Neural progenitor cell (in vitro differentiated cells): ENCODE results near the gene SLC6A18. TPM values are rescaled to one million over a fixed set of nuclear protein-coding genes. Genes with fewer than 3 reads are reported as not detected.

Source experiments
- DNase-seq: peaks from one replicate; pipeline ENCODE4 v3.0.0-alpha.2; 2016; ENCODE audit warnings: low spot score
- H2AFZ ChIP-seq: fragments of 200-600 bp; sonication (generic); replicated peaks from 2 replicates; pipeline ENCODE4 v1.6.1; 2016; ENCODE audit warnings: antibody characterized with exemption
- H3F3A ChIP-seq: fragments of 200-600 bp; sonication (generic); 2 replicates; pipeline ENCODE4 v1.6.1; 2016; ENCODE audit warnings: antibody characterized with exemption, low read depth
- H3K27ac ChIP-seq: fragments of 200-600 bp; sonication (generic); 2 replicates; pipeline ENCODE4 v1.5.1; 2016; ENCODE audit warnings: mild to moderate bottlenecking
- H3K27me3 ChIP-seq: fragments of 200-600 bp; sonication (generic); 2 replicates; pipeline ENCODE4 v1.6.1; 2016; ENCODE audit warnings: mild to moderate bottlenecking, moderate library complexity
- H3K36me3 ChIP-seq: fragments of 200-600 bp; sonication (generic); 2 replicates; pipeline ENCODE4 v1.5.1; 2016
- H3K4me1 ChIP-seq: fragments of 200-600 bp; sonication (generic); 2 replicates; pipeline ENCODE4 v1.6.1; 2016; ENCODE audit warnings: mixed run types
- H3K4me2 ChIP-seq: fragments of 200-600 bp; sonication (generic); 2 replicates; pipeline ENCODE4 v1.6.1; 2016
- H3K4me3 ChIP-seq: fragments of 200-600 bp; sonication (generic); 2 replicates; pipeline ENCODE4 v1.5.1; 2016
- H3K79me2 ChIP-seq: fragments of 200-600 bp; sonication (generic); 2 replicates; pipeline ENCODE4 v1.6.1; 2016; ENCODE audit warnings: low read depth
- H3K9ac ChIP-seq: fragments of 200-600 bp; sonication (generic); 2 replicates; pipeline ENCODE4 v1.6.1; 2016
- H3K9me3 ChIP-seq: fragments of 200-600 bp; sonication (generic); 2 replicates; pipeline ENCODE4 v1.5.1; 2016; ENCODE audit warnings: low read depth
- H4K20me1 ChIP-seq: fragments of 200-600 bp; sonication (generic); 2 replicates; pipeline ENCODE4 v1.6.1; 2016; ENCODE audit warnings: low read depth
- H3K27ac Mint-ChIP-seq: 3 replicates; pipeline ENCODE4 v1.8.0; 2021; ENCODE audit warnings: mixed read lengths
- H3K27me3 Mint-ChIP-seq: 2 replicates; pipeline ENCODE4 v1.8.0; 2022; ENCODE audit warnings: low read depth, mild to moderate bottlenecking, inconsistent platforms, moderate library complexity, mixed read lengths; ENCODE audit not compliant: insufficient read depth
- H3K36me3 Mint-ChIP-seq: 3 replicates; pipeline ENCODE4 v1.8.0; 2021; ENCODE audit warnings: mixed read lengths
- H3K4me1 Mint-ChIP-seq: 3 replicates; pipeline ENCODE4 v1.8.0; 2021; ENCODE audit warnings: mixed read lengths
- H3K4me3 Mint-ChIP-seq: 3 replicates; pipeline ENCODE4 v1.8.0; 2021; ENCODE audit warnings: mild to moderate bottlenecking, moderate library complexity, mixed read lengths
- H3K9me3 Mint-ChIP-seq: 3 replicates; pipeline ENCODE4 v1.8.0; 2020; ENCODE audit warnings: mixed read lengths
- CTCF ChIP-seq: fragments of 200-600 bp; sonication (generic); IDR thresholded peaks from 2 replicates; pipeline ENCODE4 v1.5.1; 2017; ENCODE audit warnings: antibody characterized with exemption, mild to moderate bottlenecking
- EZH2 ChIP-seq: fragments of 200-600 bp; sonication (generic); IDR thresholded peaks from 2 replicates; pipeline ENCODE4 v1.6.1; 2017; ENCODE audit warnings: antibody characterized with exemption, mild to moderate bottlenecking, moderate library complexity
- EZH2phosphoT487 ChIP-seq: fragments of 200-600 bp; sonication (generic); IDR thresholded peaks from 2 replicates; pipeline ENCODE4 v1.6.1; 2017; ENCODE audit warnings: antibody characterized with exemption
- total RNA-seq: library from RNA; depleted of rRNA; stranded (reverse); fragments of >200 nt; gene quantifications from 2 replicates; pipeline ENCODE4 v1.2.3, GENCODE V29; 2015; ENCODE audit warnings: low replicate concordance

Gene SLC6A18
- total RNA-seq, 1 donor from 2014 or later = not detected

GRCh38 chr5:1241509-1242080 is 16.4 kb downstream of the SLC6A18 start:
- H3K36me3 Mint-ChIP-seq = no peaks in the 10 kb centered on the region
- H3K9me3 ChIP-seq = no peaks in the 10 kb centered on the region
- H3K4me1 ChIP-seq = peaks cover 5% of the 10 kb centered on the region
- H3K27me3 Mint-ChIP-seq = peaks cover 4% of the 10 kb centered on the region
- H3K27ac Mint-ChIP-seq = no peak overlapping the region
- H3K79me2 ChIP-seq = no peaks in the 10 kb centered on the region
- H3K4me3 Mint-ChIP-seq = no peak overlapping the region
- no peaks in the 10 kb centered on the region for H3K4me1 Mint-ChIP-seq
- peaks cover 18% of the 10 kb centered on the region for H4K20me1 ChIP-seq
- no peak overlapping the region for H3K27ac ChIP-seq
- H2AFZ ChIP-seq = no peak overlapping the region
- H3K27me3 ChIP-seq = peaks cover 4% of the 10 kb centered on the region
- no peaks in the 10 kb centered on the region for H3K36me3 ChIP-seq
- H3K4me3 ChIP-seq = no peak overlapping the region
- H3F3A ChIP-seq = no peaks in the 10 kb centered on the region
- TF ChIP-seq EZH2 (no peak), CTCF (no peak), EZH2phosphoT487 (no peak)
- H3K9me3 Mint-ChIP-seq = peaks cover 4% of the 10 kb centered on the region
- no peak overlapping the region for H3K9ac ChIP-seq
- H3K4me2 ChIP-seq = no peak overlapping the region
- DNase-seq = no peak

DNA sequence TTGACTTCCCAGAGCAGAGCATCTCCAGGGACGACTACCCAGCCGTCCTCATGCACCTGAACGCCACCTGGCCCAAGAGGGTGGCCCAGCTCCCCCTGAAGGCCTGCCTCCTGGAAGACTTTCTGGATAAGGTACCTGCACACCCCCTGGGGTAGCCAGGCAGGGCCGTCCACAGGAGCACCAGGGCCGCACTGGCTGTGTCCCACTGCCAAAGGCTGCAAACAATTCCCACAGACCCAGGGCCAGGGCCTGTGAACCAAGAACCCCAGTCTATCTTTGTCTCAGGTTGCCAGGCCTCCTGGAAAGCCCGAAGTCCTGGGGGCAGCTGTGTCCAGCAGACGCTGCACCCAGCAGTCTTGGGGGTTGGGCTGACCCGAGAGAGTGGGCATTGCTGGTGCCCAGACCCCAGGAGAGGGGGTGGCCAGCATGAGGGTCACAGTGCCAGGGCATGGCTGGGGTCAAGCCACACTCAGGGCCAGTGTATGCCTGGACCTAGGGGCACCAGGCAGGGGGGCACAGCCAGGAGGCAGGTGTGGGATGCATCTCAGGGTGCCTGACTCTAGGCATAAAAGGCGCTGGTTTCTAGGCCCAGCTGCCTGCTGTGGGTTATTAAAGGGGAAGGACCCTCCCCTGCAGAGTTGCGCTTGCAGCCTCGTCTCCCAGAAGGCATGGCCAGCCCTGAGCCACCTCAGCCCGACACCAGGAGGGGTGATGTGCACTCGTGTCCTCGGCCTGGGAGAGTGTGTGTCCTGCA is 17.7 kb downstream of the SLC6A18 start:
- no peak overlapping the region for H3K27ac ChIP-seq
- H3K27me3 Mint-ChIP-seq = peaks cover 4% of the 10 kb centered on the region
- H3K4me2 ChIP-seq = no peak overlapping the region
- H3F3A ChIP-seq = no peaks in the 10 kb centered on the region
- H3K79me2 ChIP-seq = no peaks in the 10 kb centered on the region
- no peaks in the 10 kb centered on the region for H3K36me3 Mint-ChIP-seq
- no peak overlapping the region for H3K27ac Mint-ChIP-seq
- H2AFZ ChIP-seq = no peak overlapping the region
- no peaks in the 10 kb centered on the region for H3K36me3 ChIP-seq
- peaks cover 2% of the 10 kb centered on the region for H3K4me1 Mint-ChIP-seq
- peaks cover 5% of the 10 kb centered on the region for H3K4me1 ChIP-seq
- no peak overlapping the region for H3K4me3 ChIP-seq
- no peaks in the 10 kb centered on the region for H3K9me3 ChIP-seq
- H3K9me3 Mint-ChIP-seq = no peaks in the 10 kb centered on the region
- no peak overlapping the region for H3K4me3 Mint-ChIP-seq
- H4K20me1 ChIP-seq = peaks cover 29% of the 10 kb centered on the region
- H3K27me3 ChIP-seq = peaks cover 16% of the 10 kb centered on the region
- no peak overlapping the region for H3K9ac ChIP-seq
- no peak for DNase-seq
- TF ChIP-seq EZH2 = no peak
- no peak for TF ChIP-seq EZH2phosphoT487
- TF ChIP-seq CTCF = no peak

- Histone ChIP-seq H3F3A (no peaks in the 10 kb centered on the region), H3K27me3 (peaks cover 16% of the 10 kb centered on the region), H2AFZ (no peak overlapping the region), H3K36me3 (no peaks in the 10 kb centered on the region), H4K20me1 (peaks cover 29% of the 10 kb centered on the region), H3K4me2 (no peak overlapping the region), H3K27ac (no peak overlapping the region), H3K9ac (no peak overlapping the region), H3K79me2 (no peaks in the 10 kb centered on the region), H3K4me3 (no peak overlapping the region), H3K4me1 (peaks cover 5% of the 10 kb centered on the region), H3K9me3 (no peaks in the 10 kb centered on the region)
- Mint-ChIP-seq H3K27me3 (peaks cover 4% of the 10 kb centered on the region), H3K36me3 (no peaks in the 10 kb centered on the region), H3K4me3 (no peak overlapping the region), H3K4me1 (peaks cover 2% of the 10 kb centered on the region), H3K9me3 (no peaks in the 10 kb centered on the region), H3K27ac (no peak overlapping the region)
- TF ChIP-seq EZH2 (no peak), CTCF (no peak), EZH2phosphoT487 (no peak)
- peak; percentile 32 for DNase-seq
Observed at GRCh38 chr5:1243487-1244130, 18.4 kb downstream of the SLC6A18 start.
